MM.1S (cell line): ENCODE results near the gene DPH7.

ENCODE experiments used
- DNase-seq: peaks from one replicate; pipeline ENCODE4 v3.0.0-alpha.2; 2015
- H2AFZ ChIP-seq: fragments of 300-600 bp; sonication (generic); 2 replicates; pipeline ENCODE4 v1.6.0; 2016; ENCODE audit warnings: antibody characterized with exemption, low read length
- H3F3A ChIP-seq: fragments of 300-600 bp; sonication (generic); 2 replicates; pipeline ENCODE4 v1.6.1; 2016; ENCODE audit warnings: mild to moderate bottlenecking, antibody characterized with exemption, low read length, moderate library complexity, mixed read lengths; ENCODE audit not compliant: insufficient read depth
- H3K27ac ChIP-seq: fragments of 300-600 bp; sonication (generic); 2 replicates; pipeline ENCODE4 v1.5.1; 2016; ENCODE audit warnings: mild to moderate bottlenecking, low read length
- H3K27me3 ChIP-seq: fragments of 300-600 bp; sonication (generic); replicated peaks from 2 replicates; pipeline ENCODE4 v1.6.0; 2016; ENCODE audit warnings: low read length; ENCODE audit not compliant: insufficient read depth
- H3K36me3 ChIP-seq: fragments of 300-600 bp; sonication (generic); replicated peaks from 2 replicates; pipeline ENCODE4 v1.6.1; 2016; ENCODE audit warnings: mild to moderate bottlenecking, low read length, mixed read lengths; ENCODE audit not compliant: insufficient read depth
- H3K4me1 ChIP-seq: fragments of 300-600 bp; sonication (generic); 2 replicates; pipeline ENCODE4 v1.6.1; 2016; ENCODE audit warnings: low read length, mixed read lengths
- H3K4me2 ChIP-seq: fragments of 300-600 bp; sonication (generic); 2 replicates; pipeline ENCODE4 v1.6.0; 2016; ENCODE audit warnings: low read depth, low read length
- H3K4me3 ChIP-seq: fragments of 300-600 bp; sonication (generic); 2 replicates; pipeline ENCODE4 v1.5.1; 2016; ENCODE audit warnings: low read length, mixed read lengths
- H3K79me2 ChIP-seq: fragments of 300-600 bp; sonication (generic); 2 replicates; pipeline ENCODE4 v1.6.1; 2016; ENCODE audit warnings: mixed run types, low read length, mixed read lengths
- H3K9ac ChIP-seq: fragments of 300-600 bp; sonication (generic); 2 replicates; pipeline ENCODE4 v1.6.1; 2016; ENCODE audit warnings: low read length, mixed read lengths
- H3K9me2 ChIP-seq: fragments of 300-600 bp; sonication (generic); replicated peaks from 2 replicates; pipeline ENCODE4 v1.6.1; 2016; ENCODE audit warnings: mild to moderate bottlenecking, low read length, mixed read lengths; ENCODE audit not compliant: insufficient read depth
- H3K9me3 ChIP-seq: fragments of 300-600 bp; sonication (generic); replicated peaks from 2 replicates; pipeline ENCODE4 v1.6.1; 2016; ENCODE audit warnings: mild to moderate bottlenecking, low read length, mixed read lengths; ENCODE audit not compliant: insufficient read depth
- H4K20me1 ChIP-seq: fragments of 300-600 bp; sonication (generic); 2 replicates; pipeline ENCODE4 v1.6.1; 2016; ENCODE audit warnings: mild to moderate bottlenecking, low read length, moderate library complexity, mixed read lengths; ENCODE audit not compliant: insufficient read depth
- CTCF ChIP-seq: fragments of 300-600 bp; sonication (generic); IDR thresholded peaks from 2 replicates; pipeline ENCODE4 v1.5.1; 2016; ENCODE audit warnings: antibody characterized with exemption, low read length, mixed read lengths
- EZH2 ChIP-seq: fragments of 300-600 bp; sonication (generic); optimal IDR thresholded peaks from 2 replicates; pipeline ENCODE3; 2017; ENCODE audit warnings: low read depth, mild to moderate bottlenecking, antibody characterized with exemption, low read length, mixed read lengths
- EZH2phosphoT487 ChIP-seq: fragments of 300-600 bp; sonication (generic); IDR thresholded peaks from 2 replicates; pipeline ENCODE4 v1.6.1; 2018; ENCODE audit warnings: antibody characterized with exemption, low read length

Gene DPH7

GRCh38 chr9:137582286-137582860, 3.6 kb upstream of the DPH7 start:
- DNase-seq = no peak
- H4K20me1 ChIP-seq = no peaks in the 10 kb centered on the region
- peaks cover 29% of the 10 kb centered on the region for H3K79me2 ChIP-seq
- no peaks in the 10 kb centered on the region for H3K9me3 ChIP-seq
- H3K4me3 ChIP-seq = no peak overlapping the region
- TF ChIP-seq CTCF (no peak), EZH2 (no peak), EZH2phosphoT487 (no peak)
- no peaks in the 10 kb centered on the region for H3K9me2 ChIP-seq
- no peak overlapping the region for H3K9ac ChIP-seq
- H2AFZ ChIP-seq = no peak overlapping the region
- peaks cover 1% of the 10 kb centered on the region for H3K4me1 ChIP-seq
- H3K4me2 ChIP-seq = no peak overlapping the region
- H3F3A ChIP-seq = no peaks in the 10 kb centered on the region; the same call in 1 of the 2 replicates
- H3K27ac ChIP-seq = no peak overlapping the region
- H3K27me3 ChIP-seq = no peaks in the 10 kb centered on the region
- peaks cover 5% of the 10 kb centered on the region; the same call in 1 of the 2 replicates for H3K36me3 ChIP-seq

- Histone ChIP-seq H3K4me3 (no peak overlapping the region), H3K27me3 (no peaks in the 10 kb centered on the region), H3K9me2 (no peaks in the 10 kb centered on the region), H3K9me3 (no peaks in the 10 kb centered on the region), H3K4me2 (no peak overlapping the region), H3K4me1 (peaks cover 9% of the 10 kb centered on the region), H3K9ac (no peak overlapping the region), H3K79me2 (peaks cover 29% of the 10 kb centered on the region), H3F3A (peaks cover 6% of the 10 kb centered on the region), H4K20me1 (no peaks in the 10 kb centered on the region), H3K27ac (no peak overlapping the region), H2AFZ (no peak overlapping the region), H3K36me3 (no peaks in the 10 kb centered on the region)
- TF ChIP-seq EZH2 = no peak
- TF ChIP-seq EZH2phosphoT487 = no peak
- TF ChIP-seq CTCF = no peak
- no peak for DNase-seq
These were observed 2.9 kb upstream of the DPH7 start for GRCh38 chr9:137581361-137582285.

- Histone ChIP-seq H3K79me2 (peaks cover 29% of the 10 kb centered on the region), H2AFZ (no peak overlapping the region), H3K27ac (no peak overlapping the region), H3K36me3 (no peaks in the 10 kb centered on the region), H3K4me2 (no peak overlapping the region), H3K9ac (no peak overlapping the region), H3K9me2 (no peaks in the 10 kb centered on the region), H3F3A (peaks cover 13% of the 10 kb centered on the region), H3K4me3 (no peak overlapping the region), H3K27me3 (no peaks in the 10 kb centered on the region), H3K4me1 (peaks cover 16% of the 10 kb centered on the region), H4K20me1 (no peaks in the 10 kb centered on the region), H3K9me3 (no peaks in the 10 kb centered on the region)
- TF ChIP-seq EZH2 (no peak), CTCF (no peak), EZH2phosphoT487 (no peak)
- DNase-seq = no peak
These were observed 2.2 kb upstream of the DPH7 start for GRCh38 chr9:137580954-137581322.
